NT2/D1 (cell line): Measurements from ENCODE around the gene YBX2.
"Not testable (repeated sequence)": the region's sequence is repeated elsewhere in the genome, so short reads cannot be mapped to it uniquely, and the experiment has no call there.

Experiments
- DNase-seq: peaks from one replicate; pipeline ENCODE4 v3.0.0-alpha.2; 2011; ENCODE audit warnings: low read depth, low spot score
- H3K27me3 ChIP-seq: 2 replicates; pipeline ENCODE4 v1.6.0; 2011; ENCODE audit warnings: mild to moderate bottlenecking; ENCODE audit not compliant: insufficient read length, insufficient read depth
- H3K36me3 ChIP-seq: 2 replicates; pipeline ENCODE4 v1.6.1; 2011; ENCODE audit warnings: mild to moderate bottlenecking, low read length, mixed read lengths; ENCODE audit not compliant: insufficient read depth, insufficient read length
- H3K4me1 ChIP-seq: 2 replicates; pipeline ENCODE4 v1.5.1; 2011; ENCODE audit not compliant: insufficient read depth, insufficient read length
- H3K4me3 ChIP-seq: 2 replicates; pipeline ENCODE4 v1.5.1; 2011; ENCODE audit warnings: low read depth; ENCODE audit not compliant: insufficient read length
- H3K9ac ChIP-seq: 2 replicates; pipeline ENCODE4 v1.6.0; 2011; ENCODE audit warnings: low read depth; ENCODE audit not compliant: insufficient read length
- H3K9me3 ChIP-seq: 2 replicates; pipeline ENCODE4 v1.5.1; 2011; ENCODE audit warnings: mild to moderate bottlenecking, low read length; ENCODE audit not compliant: insufficient read depth
- SUZ12 ChIP-seq: IDR thresholded peaks from 2 replicates; pipeline ENCODE4 v1.6.1; 2011; ENCODE audit not compliant: insufficient read length, insufficient read depth; ENCODE audit errors: extremely low read depth
- YY1 ChIP-seq: IDR thresholded peaks from 2 replicates; pipeline ENCODE4 v1.6.1; 2011; ENCODE audit not compliant: insufficient read length, insufficient read depth
- ZNF274 ChIP-seq: IDR thresholded peaks from 2 replicates; pipeline ENCODE4 v1.6.1; 2011; ENCODE audit warnings: mild to moderate bottlenecking, low read depth, low read length

The YBX2 gene

GRCh38 chr17:7252176-7253043, 42.0 kb downstream of the YBX2 start, which contains the start of gene ELP5:
Gene ELP5 (plus strand): TSS chr17:7252215. CDS start chr17:7252551, 336 bp downstream.
- Histone ChIP-seq H3K36me3 (peaks cover 44% of the 10 kb centered on the region), H3K4me1 (peaks cover 4% of the 10 kb centered on the region), H3K9me3 (no peaks in the 10 kb centered on the region), H3K9ac (peak within 1 kb of the TSS; percentile 93), H3K4me3 (peak within 1 kb of the TSS; percentile 80), H3K27me3 (no peaks in the 10 kb centered on the region)
- DNase-seq = peak; percentile 84
- no peak for TF ChIP-seq ZNF274
- TF ChIP-seq SUZ12 = no peak
- no peak for TF ChIP-seq YY1

DNA sequence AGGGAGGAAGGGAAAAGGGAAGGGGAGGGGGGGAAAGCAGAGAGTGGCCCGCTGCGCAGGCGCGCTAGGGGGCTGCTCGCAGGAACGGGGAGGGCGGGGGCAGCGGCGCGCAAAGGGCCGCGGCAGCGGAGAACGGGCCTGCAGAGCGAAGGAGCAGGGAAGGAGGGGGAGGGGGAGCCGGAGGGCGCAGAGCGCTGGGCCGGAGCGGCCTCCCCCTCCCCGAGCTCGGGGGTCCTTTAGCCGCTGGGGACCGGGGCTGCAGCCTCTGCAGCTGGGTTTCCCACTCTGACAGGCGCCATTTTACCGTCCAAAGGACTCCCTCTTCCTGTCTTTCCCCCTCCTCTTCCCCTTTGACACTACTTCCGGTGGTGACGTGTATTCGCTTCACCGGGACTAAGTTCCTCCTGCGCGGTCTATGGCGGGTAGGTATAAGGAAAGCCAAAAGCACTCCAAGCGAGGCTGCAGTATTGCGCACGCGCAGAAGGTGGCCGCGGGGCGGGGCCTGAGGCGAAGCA, 42.7 kb downstream of the YBX2 start, which contains the start of gene CTDNEP1:
Gene CTDNEP1 (minus strand): TSS at position 74 of the 515 bp plus-strand sequence. CDS start 438 bp downstream, outside the sequence.
- H3K36me3 ChIP-seq = peaks cover 41% of the 10 kb centered on the region
- peak within 1 kb of the TSS; percentile 93 for H3K9ac ChIP-seq
- DNase-seq = peak; percentile 95

GRCh38 chr17:7250695-7251627, 43.5 kb downstream of the YBX2 start:
- H3K4me1 ChIP-seq = peaks cover 4% of the 10 kb centered on the region
- TF ChIP-seq ZNF274 (no peak), SUZ12 (no peak), YY1 (no peak)
- DNase-seq = no peak
- no peaks in the 10 kb centered on the region for H3K9me3 ChIP-seq
- no peaks in the 10 kb centered on the region for H3K27me3 ChIP-seq
- peak overlapping the region; percentile 84 for H3K9ac ChIP-seq
- H3K36me3 ChIP-seq = peaks cover 41% of the 10 kb centered on the region
- H3K4me3 ChIP-seq = peak overlapping the region; percentile 72

More for the DNA sequence above, 42.7 kb downstream of the YBX2 start, which contains the start of gene CTDNEP1:
- Histone ChIP-seq H3K9me3 (no peaks in the 10 kb centered on the region), H3K4me1 (peaks cover 4% of the 10 kb centered on the region), H3K4me3 (peak within 1 kb of the TSS; percentile 80), H3K27me3 (no peaks in the 10 kb centered on the region)
- TF ChIP-seq ZNF274 = no peak
- peak; percentile 75 for TF ChIP-seq YY1
- TF ChIP-seq SUZ12 = no peak

DNA sequence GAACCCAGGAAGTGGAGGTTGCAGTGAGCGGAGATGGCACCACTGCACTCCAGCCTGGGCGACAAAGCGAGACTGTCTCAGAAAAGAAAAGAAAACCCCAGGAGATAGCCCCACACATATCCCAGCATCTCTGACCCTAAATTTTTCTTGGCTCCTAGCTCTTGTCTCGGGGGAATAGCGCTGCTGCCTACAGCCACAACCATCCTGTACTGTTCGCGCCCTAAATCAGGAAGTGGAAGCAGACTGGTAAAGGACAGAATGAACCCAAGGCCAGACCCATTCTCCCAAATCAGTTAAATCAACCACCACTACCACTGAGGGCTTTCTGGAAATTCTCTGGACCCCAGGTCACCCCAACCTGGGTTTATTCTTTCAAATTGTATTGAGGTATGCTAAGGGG, 44.6 kb downstream of the YBX2 start:
- peak overlapping the region; percentile 72 for H3K4me3 ChIP-seq
- H3K36me3 ChIP-seq = peaks cover 36% of the 10 kb centered on the region
- no peak for DNase-seq
- no peaks in the 10 kb centered on the region for H3K9me3 ChIP-seq
- peaks cover 4% of the 10 kb centered on the region for H3K4me1 ChIP-seq
- no peaks in the 10 kb centered on the region for H3K27me3 ChIP-seq
- H3K9ac ChIP-seq = peak overlapping the region; percentile 84
- TF ChIP-seq SUZ12 = no peak
- no peak for TF ChIP-seq ZNF274
- no peak for TF ChIP-seq YY1

DNA sequence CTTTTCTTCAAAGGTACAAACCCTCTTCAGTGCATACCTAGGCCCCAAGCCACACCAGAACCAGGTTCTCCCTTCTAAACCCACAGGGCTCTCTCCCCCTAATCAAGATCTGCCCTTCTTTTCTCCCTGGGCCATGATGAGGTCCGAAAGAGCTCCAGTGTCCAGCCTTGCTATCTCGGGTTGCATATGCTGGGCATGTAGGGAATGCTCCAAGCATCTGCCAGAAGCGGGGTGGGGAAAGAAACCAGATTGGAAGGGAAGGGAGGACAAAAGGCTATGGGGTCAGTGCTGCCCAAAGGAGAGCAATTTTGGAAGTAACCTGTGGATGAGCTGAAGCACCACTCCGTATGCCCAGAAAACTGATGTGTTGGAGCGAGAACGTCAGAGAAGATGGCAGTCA, 45.2 kb downstream of the YBX2 start:
- Histone ChIP-seq H3K4me3 (no peak overlapping the region), H3K9me3 (no peaks in the 10 kb centered on the region), H3K27me3 (no peaks in the 10 kb centered on the region), H3K36me3 (peaks cover 35% of the 10 kb centered on the region), H3K9ac (no peak overlapping the region), H3K4me1 (peaks cover 4% of the 10 kb centered on the region)
- TF ChIP-seq ZNF274 = no peak
- no peak for DNase-seq

DNA sequence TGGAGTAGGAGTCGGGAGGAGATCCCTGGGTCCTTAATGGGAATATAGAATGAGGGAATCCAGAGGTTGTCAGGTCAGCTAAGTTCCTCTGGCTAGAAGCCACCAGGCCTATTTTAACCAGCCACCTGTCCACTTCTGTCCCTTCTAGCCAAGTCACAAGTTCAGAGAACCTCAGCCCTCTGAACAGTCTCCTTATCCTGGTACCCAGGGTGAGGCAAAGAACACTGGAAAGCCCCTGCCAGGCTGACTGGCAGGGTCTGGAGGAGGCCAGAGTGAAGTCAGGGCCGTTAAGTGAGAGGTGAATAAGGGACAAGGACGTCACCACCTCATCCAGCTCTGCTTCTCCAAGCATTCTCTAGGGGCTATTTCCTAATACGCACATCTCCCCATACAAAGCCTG, 45.6 kb downstream of the YBX2 start:
- no peaks in the 10 kb centered on the region for H3K27me3 ChIP-seq
- H3K9ac ChIP-seq = no peak overlapping the region
- peaks cover 36% of the 10 kb centered on the region for H3K36me3 ChIP-seq
- peaks cover 4% of the 10 kb centered on the region for H3K4me1 ChIP-seq
- no peak for DNase-seq
- H3K9me3 ChIP-seq = no peaks in the 10 kb centered on the region
- no peak for TF ChIP-seq SUZ12
- TF ChIP-seq YY1 = no peak
- TF ChIP-seq ZNF274 = no peak
- H3K4me3 ChIP-seq = no peak overlapping the region

DNA sequence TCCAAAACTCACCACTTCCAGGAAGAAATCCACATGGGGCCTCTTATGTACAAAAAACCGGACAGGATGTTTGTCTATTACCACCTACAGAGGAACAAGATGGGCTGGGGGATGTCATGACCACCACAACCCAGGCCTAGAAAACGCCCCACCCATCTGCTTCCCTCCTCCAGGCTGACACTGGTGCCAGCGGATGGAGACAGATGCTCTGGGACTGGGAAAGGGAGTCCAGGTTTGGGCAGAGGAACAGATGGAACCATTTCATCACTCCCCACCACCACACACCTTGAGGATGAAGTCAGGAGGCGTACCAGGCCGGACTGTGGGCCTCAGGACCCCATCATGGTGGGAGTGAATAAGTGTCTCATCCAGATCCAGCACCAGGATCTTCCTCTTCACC, 47.7 kb downstream of the YBX2 start:
- no peak for DNase-seq
- Histone ChIP-seq H3K9ac (no peak overlapping the region), H3K27me3 (no peaks in the 10 kb centered on the region), H3K9me3 (no peaks in the 10 kb centered on the region), H3K36me3 (peaks cover 32% of the 10 kb centered on the region), H3K4me1 (peaks cover 4% of the 10 kb centered on the region), H3K4me3 (no peak overlapping the region)
- TF ChIP-seq YY1 = no peak
- no peak for TF ChIP-seq ZNF274
- no peak for TF ChIP-seq SUZ12

DNA sequence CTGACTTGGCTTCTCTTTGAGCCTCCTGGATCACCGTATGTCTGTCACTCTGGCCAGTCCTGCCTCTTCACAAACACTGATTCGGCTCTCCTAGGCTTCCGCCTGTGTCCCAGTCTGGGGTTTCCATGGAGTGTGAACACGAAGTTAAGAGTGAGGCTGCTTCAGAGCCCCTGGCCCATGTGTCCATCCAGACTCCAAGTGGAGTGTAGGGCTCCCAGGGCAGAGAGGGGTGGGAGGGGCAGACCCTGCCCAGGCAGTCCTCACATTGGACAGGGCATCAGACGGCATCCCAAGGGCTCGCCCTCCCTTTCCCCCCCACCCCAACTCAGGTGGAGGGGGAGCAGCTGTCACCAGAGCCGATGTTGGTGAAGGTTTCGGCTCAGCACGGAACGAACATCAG, 50.6 kb downstream of the YBX2 start:
- H3K9me3 ChIP-seq, H3K4me3 ChIP-seq, H3K9ac ChIP-seq, H3K4me1 ChIP-seq, DNase-seq, H3K27me3 ChIP-seq: not testable (repeated sequence)
- peaks cover 39% of the 10 kb centered on the region for H3K36me3 ChIP-seq
